Activated CD4-positive, alpha-beta T cell treated with anti-CD3 and anti-CD28 coated beads for 1 hour (primary cell): ENCODE measurements around the gene NAALADL1.
A peak's percentile ranks its signal among the peaks of the same experiment; 100 is the strongest.

Source experiments
- DNase-seq: peaks from one replicate; pipeline ENCODE4 v3.0.0-alpha.2; 2020

Gene NAALADL1

DNA sequence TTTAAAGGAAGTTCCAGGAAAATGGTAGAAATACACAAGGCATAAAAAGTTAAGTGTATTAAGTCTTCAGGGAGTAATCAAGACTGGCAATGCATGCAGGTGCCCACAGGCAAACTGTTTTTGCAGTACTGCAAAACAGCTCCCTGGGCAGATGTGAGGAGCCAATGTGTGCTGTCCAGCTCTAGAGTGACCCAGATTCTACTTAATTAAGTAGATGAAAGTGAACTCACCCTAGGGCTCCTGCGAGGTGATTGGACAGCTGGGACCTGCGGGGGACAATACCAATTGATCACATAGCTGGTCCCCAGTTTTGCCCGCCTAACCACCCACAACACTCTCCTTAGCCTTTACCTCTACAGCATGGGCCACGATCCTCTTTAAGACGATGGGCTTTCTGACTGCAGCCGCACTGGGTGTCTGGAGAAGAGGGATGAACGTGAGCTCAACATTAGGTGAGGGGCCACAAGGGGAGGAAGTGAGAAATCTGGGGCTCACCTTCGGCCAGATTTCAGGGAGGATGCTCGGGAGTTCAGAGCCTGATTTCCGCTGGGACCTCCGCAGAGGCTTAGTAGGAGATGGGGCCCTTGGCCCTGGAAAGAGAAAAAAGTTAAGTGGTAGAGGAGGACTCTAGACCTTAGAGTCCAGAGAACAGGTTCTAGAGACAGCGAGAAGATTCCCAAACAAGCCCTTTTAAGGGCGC is 24.9 kb upstream of the NAALADL1 start:
- no peak for DNase-seq

DNA sequence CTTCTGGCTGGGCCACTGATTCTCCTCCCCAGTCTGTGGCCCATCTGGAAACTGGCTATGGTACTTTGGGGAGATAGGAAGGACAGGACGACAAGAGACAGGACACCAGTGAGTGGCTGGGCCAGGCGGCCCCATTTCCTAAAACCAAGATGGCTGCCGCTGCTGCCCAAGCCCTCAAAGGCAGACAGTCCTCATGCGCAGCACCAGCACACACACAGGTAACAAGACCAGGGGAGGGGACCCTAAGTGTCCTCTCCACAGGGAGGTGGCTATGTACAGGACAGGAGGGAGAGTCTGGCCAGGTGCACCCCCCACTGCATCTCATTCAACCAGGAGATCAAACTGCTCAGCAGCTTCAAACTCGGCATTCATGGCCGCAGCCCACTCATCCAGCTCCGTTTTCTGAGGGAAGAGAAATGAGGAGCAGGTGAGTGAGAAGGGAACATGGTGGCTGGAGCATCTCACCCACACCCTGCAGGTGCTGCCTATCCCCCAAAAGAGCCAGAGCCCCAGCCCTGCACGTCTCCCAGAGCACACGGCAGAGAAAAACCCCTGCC is 20.5 kb upstream of the NAALADL1 start:
- no peak for DNase-seq

DNA sequence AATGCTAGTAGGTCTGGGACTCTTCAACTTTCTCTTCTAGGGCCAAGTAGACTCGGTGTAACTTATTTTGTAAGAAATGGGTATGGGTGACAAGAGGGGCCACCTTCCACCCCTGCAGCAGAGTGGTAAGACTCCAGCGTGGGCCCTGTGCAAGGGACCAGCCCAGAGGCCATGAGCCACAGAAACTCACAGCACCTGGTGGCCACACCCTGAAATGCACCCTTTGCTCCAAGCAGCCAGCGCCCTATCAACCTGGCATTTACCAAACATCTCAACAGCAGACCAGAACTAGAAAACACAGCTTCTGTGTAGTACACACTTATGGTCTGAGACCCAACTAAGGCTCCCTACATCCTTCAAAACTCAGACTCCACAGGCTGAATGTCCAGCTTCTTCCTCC is 19.8 kb upstream of the NAALADL1 start:
- peak; percentile 61 for DNase-seq

DNA sequence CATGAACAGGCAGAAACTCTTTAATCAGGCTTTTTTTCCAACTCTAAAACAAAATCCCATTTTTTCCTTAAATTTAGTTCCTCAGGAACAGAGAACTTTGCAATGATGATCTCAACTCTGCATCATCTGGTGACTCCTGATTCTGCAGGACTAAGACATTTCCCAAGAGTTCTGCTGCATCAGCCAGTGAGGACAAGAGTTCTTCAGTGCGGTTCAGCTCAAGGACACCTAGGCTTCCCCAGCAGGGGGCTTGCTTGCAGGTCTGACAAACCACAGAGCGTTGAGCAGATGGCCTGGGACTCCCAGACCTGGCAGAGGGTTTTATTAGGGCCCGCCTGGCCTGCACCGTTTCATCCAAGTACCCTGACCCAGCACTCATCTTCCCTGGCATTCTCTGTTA is 19.1 kb upstream of the NAALADL1 start:
- DNase-seq: no peak

DNA sequence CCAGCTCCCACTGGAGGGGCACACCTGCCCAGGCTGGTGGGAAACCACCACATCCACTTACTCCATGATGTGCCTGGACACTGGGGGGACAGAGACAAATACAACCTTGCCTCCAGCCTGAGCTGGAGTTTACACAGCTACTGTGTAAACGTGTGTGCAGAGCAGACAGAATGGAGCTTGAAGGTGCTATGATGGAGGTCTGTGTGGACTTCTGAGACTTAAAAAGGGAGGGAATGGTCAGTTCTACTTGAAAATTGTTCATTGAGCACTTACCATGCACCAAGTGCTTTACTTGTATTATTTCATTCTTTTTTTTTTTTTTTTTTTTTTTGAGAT is 14.2 kb upstream of the NAALADL1 start:
- DNase-seq: no peak

DNA sequence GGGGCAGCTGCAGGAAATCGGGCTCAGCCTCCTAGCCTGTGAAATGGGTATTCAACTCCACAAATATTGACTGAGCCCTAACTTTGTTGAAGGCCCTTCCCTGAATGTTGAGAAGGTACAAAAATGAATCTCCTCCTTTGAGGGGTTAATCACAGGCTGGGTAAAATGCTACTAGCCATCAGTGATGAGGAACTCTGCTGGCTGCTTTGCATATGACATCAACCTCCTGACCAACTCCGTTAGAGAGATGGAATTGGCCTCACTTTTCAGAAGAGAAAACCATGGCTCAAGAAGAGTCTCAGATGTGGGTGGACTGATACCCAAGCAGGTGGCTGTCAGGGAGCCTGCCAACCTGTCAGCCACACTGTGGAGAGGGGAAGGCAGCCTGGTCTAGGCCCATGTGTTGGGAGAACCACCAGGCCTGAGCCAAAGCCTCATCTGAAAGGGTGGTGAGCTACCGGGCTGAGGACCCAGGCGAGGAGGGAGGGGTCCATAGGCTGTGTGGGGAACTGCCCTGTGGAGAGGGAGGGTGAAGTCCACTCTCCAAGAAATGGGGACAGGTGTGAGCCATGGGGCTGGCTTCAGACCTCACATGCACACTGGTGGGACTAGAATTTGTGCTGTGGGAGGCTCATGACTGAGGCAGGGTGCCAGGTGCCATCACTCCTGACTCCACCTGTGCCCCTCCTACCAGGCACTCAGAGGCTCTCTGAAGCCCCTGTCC is 13.7 kb upstream of the NAALADL1 start:
- DNase-seq: no peak

DNA sequence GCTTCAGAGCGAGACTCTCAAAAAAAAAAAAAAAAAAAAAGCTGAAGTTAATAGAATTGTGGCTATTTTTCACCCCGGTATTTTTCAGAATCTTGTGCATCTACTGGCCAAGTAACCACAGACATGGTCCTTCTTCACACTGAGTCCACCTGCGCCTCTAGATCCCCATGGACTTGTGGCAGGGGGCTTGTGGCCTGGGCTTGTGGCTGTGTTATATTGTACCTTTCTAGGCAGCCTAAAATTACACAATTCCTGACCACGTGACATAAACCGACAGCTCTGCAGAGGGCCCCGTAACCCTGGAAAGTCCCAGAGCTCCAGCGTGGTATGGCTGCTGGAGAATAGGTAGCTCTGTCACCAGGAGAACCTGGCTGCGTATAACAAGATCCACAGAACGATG is 10.9 kb upstream of the NAALADL1 start:
- no peak for DNase-seq

DNA sequence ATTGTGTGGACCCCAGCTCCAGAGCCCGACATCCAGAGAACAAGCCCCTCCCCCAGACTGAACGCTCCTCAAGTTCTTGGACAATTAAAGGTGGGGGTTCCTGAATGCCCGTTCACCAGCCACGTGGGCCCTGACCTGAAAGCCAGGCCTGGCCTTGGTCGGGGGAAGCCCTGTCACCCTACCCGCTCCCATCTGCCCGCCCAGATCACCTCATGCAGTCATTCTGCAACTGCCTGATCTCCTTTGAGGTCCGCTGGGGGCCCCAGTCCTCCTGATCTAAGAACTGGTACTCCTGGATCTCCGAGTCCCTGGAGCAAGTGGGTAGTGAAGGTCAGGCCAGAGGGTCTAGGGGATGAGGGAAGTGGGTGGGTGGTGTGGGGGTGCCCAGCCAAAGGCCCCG is 9.1 kb upstream of the NAALADL1 start:
- DNase-seq: no peak

DNA sequence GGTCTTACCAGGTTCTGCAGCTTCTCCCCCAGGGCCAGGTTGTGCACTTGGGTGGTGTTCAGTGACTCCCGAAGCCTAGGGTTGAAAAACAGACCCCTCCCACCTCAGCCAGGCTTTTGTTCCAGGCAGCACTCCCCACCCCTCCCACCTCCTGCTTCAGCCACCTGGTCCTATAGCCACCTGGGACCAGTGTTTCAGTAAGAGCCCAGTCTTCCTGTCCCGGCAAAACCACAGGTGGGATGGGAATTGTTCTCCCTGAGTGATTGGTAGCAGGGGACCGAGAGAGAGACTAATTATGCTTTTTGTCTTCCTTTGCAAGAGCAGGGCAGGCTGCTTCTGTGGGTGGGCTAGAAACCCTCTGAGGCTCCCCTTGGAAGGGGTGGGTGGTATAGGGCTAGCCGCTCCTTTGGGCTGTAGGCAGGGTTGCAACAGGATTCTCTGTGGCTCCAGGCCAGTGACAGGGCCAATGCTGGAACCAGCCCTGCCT is 8.5 kb upstream of the NAALADL1 start:
- no peak for DNase-seq

DNA sequence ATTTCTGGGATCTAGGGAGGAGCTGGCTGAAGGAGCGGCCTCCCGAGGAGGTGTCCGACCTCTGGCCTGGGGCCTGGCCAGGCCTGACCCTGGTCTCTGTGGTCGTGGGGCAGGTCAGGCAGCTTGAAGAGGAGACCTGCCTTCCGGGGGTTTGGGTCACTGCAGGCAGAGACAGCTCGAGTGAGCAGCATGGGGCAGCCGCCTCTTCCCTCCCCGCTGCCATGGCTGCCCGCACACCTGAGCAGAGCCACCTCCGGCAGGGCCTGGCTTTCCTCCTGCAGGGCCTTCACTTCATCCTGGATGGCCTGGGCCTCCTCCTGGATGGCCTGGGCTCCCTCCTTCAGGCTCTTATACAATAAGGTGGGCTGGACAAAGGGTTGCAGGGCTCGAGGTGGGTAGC is 8.0 kb upstream of the NAALADL1 start:
- DNase-seq: no peak

DNA sequence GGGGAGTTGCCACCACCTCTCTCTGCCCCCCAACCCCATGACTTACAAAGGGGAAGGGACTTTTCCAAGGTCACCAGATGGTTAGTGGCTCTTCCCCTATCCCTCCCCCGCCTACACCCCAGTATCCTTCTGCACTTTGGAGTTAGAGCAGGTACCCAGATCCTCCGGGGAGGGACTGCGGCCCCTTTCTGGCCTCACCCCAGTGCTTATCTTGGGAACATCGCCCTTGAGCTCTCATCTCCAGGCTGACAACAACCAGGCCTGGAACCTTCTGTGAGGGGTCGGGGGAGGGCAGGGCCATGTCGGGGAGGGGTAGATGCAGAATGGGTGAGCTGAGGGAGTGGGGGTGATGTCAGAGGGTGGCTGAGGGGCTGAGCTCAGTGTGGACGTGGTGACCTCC is 7.5 kb upstream of the NAALADL1 start:
- no peak for DNase-seq

DNA sequence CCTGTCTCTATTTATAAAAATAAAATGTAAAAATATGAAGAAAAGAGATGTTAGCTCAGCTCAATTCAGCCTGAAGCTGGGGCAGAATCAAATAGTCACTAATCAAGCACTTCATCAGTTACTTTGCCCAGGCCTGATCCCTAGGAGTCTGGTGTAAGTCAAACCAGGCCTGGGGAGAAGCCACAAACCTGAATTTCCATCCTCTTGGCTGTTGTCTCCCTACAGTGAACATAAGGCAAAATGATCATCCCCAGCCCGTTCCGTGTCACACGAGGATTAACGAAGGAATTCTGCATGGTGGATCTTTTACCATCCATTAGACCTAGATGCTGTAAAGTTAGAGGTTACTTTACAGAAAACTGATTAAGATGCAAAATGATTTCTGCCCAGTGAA is 6.5 kb upstream of the NAALADL1 start:
- DNase-seq: no peak

DNA sequence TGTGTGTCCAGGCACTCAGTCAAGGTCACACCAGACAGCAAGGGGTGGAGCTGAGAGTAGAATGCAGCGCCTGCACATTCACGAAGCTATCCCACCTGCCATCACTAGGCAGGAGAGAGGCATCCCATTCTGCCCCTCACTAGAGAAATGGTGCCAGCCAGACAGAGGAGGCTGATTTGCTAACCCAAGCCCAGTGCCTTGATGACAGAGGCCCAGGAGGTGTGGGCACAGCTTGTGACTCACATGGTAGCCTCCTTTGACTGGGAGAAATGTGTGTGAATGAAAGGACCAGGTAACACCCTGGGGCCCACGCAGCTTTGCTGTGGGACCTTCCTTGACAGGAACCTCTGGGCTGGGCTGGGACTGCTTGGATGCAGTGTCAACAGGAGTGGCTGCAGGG is 5.2 kb upstream of the NAALADL1 start:
- no peak for DNase-seq

DNA sequence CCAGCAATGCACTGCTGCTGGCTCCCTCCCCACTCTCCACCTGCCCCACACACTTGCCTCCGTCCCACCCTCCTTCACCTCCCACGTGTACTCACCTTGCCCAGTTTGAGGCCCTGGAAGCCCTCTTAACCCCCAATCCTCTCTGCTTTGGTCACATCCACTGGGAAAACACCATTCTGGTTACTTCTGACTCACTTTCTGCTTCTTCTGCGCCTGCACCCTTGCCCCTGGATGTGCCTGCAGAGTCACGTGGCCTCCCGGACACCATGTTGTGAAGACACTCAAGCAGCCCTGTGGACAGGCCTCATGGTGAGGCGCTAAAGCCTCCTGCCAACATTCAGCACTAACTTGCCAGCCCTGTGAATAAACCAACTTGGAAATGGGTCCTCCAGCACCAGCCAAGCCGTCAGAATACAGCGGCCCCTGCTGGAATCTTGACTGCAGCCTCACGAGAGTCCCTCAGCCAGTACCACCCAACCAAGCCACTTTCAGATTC is 2.6 kb upstream of the NAALADL1 start:
- no peak for DNase-seq

DNA sequence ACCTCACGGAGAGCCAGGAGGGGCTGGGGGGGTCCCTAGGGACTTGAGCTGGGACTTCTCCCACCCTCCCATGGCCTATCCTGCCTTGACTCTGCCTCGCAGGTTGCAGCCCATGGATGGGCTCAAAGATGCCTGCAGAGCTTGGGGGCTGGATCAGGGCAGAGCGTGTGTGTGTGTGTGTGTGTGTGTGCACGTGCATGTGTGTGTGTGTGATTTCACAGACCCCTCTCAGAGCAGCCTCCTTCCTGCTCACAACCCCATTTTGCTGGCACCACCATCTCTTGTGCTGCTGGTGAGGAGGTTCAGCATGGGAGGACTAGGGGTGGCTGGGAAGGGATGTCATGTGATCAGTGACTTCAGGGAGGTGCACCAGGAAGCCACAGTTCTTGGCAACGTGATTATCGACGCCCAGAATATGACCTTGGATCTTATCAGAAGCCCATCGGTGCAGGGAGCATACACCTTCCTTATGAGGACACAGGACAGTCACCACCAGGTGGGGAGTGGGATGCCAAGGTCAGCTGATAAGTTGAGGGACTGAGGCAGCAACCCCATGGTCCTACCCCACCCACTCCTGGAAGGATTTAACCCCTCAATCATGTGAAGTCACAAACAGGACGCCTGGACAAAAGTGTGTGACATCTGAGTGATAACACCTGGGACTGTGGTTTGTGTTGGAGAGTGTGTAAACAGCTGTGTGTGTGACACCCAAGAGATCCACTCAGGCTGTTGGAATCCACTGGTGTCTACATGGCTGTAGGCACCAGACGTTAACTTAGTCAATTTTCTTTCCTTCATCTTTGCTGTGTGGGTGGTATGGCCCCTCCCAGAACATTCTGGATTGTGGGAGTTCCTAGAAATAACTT is 1.8 kb upstream of the NAALADL1 start:
- no peak for DNase-seq

DNA sequence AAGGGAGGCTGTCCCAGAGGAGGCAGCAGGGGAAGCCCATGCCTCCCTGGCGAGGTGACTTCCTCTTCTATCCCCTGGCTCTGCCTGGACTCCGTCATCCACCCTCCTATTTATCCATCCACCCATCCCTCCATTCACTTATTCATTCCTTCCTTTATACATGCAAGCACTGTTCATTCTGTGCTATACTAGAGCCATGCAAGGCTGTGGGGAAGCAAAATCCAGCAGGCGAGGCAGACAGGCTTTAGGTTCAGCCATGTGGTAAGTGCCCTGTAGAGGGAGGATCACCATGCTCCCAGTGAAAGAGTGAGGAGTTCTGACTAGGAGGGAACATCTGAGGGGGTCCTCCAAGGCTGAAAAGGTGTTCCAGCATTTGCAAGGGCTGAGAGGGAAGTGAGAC is 1.2 kb upstream of the NAALADL1 start:
- DNase-seq: no peak

DNA sequence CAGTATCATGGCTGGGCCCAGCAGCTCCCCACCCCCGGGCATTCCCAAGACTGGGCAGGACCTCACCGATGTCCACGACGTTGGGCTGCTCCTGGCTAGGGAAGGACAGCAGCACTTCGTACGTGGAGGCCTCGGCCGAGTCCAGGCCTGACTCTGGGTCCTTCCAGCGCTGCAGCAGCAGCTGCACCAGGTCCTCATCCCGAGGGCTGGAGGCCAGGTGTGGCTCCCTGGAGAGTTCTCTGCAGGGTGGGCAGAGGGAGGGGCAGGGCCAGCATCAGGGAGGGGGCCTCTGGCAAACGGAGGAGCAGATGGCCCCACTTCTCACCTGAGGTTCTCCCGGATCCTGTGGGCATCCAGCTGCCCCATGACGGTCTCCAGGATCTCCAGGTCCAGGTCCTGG is 341 bp downstream of the NAALADL1 start:
- DNase-seq: no peak

DNA sequence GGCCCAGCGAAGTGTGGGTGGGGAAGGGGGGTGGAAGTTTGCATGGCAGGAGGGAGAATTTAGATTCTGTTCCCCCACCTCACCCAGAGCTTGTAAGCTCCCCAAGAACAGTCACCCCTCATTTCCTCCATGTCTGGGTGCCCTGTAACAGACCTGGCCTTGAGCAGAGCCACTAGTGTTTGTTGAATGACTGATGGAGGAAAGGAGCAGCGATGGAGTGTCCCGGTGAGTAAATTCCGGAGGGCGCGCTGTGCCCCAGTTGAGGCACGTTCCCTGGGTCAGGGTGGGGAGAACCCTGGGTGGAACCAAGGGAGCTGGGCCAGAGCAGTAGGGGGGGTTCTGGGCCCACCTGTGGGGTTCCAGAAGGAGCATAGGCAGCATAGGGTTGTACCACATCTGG is 827 bp downstream of the NAALADL1 start:
- no peak for DNase-seq

DNA sequence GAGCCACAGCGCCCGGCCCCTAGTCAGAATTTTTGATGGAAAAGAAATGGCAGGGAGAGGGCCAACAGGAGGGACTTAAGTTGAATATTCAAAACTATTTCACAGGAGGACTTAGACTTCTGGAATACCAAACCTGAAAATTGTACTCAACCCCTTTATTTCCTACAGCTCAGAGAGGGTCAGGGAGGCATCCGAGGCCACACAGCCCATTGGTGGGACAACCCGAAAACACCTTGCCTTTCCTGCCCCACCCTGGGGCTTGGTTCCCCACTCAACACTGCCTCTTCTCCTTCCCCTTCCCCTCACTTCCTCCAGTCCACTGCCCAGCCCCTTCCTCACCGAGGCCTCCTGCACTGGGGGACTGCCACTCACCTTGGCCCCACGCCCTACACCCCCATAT is 1.4 kb downstream of the NAALADL1 start:
- no peak for DNase-seq

DNA sequence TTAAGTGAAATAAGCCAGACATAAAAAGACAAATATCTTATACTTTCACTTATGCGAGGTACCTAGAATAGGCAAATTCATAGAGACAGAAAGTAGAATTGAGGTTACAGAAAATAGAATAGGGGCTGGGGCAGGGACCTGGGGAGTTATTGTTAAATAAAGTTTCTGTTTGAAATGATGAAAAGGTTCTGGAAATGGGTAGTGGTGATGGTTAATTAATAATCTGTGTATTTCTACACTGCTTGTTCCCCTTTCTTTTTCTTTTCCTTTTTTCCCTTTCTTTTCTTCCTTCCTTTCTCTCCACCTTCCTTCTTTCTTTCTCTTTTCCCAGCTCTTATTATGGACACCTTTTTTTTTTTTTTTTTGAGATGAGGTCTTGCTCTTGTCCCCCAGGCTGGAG is 2.8 kb downstream of the NAALADL1 start:
- DNase-seq: no peak

DNA sequence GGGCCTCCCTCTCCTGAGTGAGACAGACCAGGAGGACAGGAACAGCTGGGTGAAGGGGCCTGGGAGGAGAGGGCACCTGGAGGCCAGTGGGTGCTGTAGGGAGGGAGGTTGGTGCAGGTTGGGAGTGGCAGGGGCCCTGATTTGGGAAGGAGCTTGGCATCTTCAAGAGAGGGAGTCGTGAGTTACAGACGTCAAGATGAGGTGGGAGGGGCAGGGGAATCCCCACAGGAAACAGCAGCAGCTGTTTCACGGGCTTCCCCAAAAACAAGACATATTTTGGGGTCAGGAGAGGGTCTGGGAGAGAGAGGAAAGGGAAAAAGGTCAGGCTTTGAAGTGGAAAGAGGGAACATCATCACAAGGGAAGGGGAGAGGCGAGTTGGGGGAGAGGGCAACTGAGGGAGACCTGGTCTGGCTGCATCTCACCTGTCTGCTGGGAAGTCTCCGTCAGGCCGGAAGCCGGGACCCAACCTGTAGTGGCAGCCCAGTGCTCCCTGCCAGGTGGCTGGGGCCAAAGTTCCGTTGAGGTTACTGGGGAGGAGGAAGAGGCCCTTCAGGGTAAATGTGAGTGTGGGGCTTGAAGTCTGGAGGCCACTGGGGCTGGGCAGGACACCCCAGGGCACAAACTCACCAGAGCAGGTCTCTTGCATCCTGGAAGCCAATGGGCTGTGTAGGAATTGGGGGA is 4.4 kb downstream of the NAALADL1 start:
- no peak for DNase-seq

DNA sequence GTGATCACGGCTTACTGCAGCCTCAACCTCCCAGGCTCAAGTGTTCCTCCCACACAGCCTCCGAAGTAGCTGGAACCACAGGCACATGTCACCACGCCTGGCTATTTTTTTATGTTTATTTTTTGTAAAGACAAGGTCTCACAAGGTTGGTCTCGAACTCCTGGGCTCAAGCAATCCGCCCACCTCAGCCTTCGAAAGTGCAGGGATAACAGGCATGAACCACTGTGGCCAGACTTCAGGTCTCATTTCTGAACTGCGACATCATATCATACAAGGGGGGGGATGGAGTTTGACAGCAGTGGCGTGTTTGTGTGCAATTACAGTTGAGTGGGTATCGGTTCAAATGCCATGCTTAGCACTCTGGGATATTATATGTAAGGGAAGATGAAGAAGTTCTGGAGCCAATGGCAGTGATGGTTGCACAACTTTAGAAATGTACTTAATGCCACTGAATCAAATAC is 6.9 kb downstream of the NAALADL1 start:
- DNase-seq: no peak
